Measurements from ENCODE around the gene MAN2C1. TPM values are rescaled to one million over a fixed set of nuclear protein-coding genes. Genes with fewer than 3 reads are reported as not detected.
A peak's percentile ranks its signal among the peaks of the same experiment; 100 is the strongest.

The MAN2C1 gene
- polyA plus RNA-seq, 3 donors, result 32.9 to 453 (median 42.9) TPM

GRCh38 chr15:75309711-75310110 is 58.7 kb downstream of the MAN2C1 start:
- Histone ChIP-seq H4K20me1 (ENCODE audit: insufficient read depth, low read length) (no peaks in the 10 kb centered on the region), H3K4me1 (ENCODE audit: control insufficient read depth in 1 of 2, insufficient read depth in 2 of 2, low read length in 2 of 2) (no peaks in the 10 kb centered on the region), H3K9ac (ENCODE audit: insufficient read depth, low read length, poor library complexity, severe bottlenecking) (no peak overlapping the region), H2AFZ (ENCODE audit: insufficient read depth, low read depth, low read length, poor library complexity, severe bottlenecking) (no peak overlapping the region), H3K4me3 (replicated peaks in 1 of 3; ENCODE audit: low read depth in 2 of 3, low read length in 3 of 3) (no peak overlapping the region), H3K27ac (ENCODE audit: low read depth in 1 of 2, low read length in 2 of 2) (no peak overlapping the region), H3K79me2 (ENCODE audit: insufficient read depth, low read length) (no peaks in the 10 kb centered on the region), H3K4me2 (replicated peaks; ENCODE audit: extremely low read depth, low read length, poor library complexity, severe bottlenecking) (no peak overlapping the region), H3K9me3 (replicated peaks in 1 of 2; ENCODE audit: control insufficient read depth in 1 of 2, insufficient read depth in 1 of 2, low read length in 2 of 2) (no peaks in the 10 kb centered on the region), H3K36me3 (replicated peaks in 1 of 2; ENCODE audit: control insufficient read depth in 1 of 2, insufficient read depth in 2 of 2, low read length in 2 of 2) (no peaks in the 10 kb centered on the region), H3K27me3 (ENCODE audit: control insufficient read depth in 2 of 2, insufficient read depth in 2 of 2, low read length in 2 of 2) (peaks cover 0 to 9% of the 10 kb centered on the region in 2 donors)
- no peak overlapping the region for H3K4me3 Mint-ChIP-seq
- no peaks in the 10 kb centered on the region for H3K36me3 Mint-ChIP-seq
- DNase-seq, result no peak
- intact Hi-C loops (cut with micrococcal nuclease), result loop anchor here (5.0 to 10.0 kb wide), 2 partner anchors 75 to 342 kb away; no protein-coding TSS in a partner anchor
- no peaks in the 10 kb centered on the region for H3K4me1 Mint-ChIP-seq
- H3K27ac Mint-ChIP-seq, result no peak overlapping the region
- peaks cover 3 to 18% (median 14%) of the 10 kb centered on the region in 3 donors for H3K27me3 Mint-ChIP-seq (ENCODE audit: low read depth in 3 of 3)
- TF ChIP-seq, protein P1, sequence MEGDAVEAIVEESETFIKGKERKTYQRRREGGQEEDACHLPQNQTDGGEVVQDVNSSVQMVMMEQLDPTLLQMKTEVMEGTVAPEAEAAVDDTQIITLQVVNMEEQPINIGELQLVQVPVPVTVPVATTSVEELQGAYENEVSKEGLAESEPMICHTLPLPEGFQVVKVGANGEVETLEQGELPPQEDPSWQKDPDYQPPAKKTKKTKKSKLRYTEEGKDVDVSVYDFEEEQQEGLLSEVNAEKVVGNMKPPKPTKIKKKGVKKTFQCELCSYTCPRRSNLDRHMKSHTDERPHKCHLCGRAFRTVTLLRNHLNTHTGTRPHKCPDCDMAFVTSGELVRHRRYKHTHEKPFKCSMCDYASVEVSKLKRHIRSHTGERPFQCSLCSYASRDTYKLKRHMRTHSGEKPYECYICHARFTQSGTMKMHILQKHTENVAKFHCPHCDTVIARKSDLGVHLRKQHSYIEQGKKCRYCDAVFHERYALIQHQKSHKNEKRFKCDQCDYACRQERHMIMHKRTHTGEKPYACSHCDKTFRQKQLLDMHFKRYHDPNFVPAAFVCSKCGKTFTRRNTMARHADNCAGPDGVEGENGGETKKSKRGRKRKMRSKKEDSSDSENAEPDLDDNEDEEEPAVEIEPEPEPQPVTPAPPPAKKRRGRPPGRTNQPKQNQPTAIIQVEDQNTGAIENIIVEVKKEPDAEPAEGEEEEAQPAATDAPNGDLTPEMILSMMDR (IDR thresholded peaks at IDR 0.05), result no peak
- peaks cover 0 to 2% (median 0%) of the 10 kb centered on the region in 7 donors for H3K9me3 Mint-ChIP-seq

GRCh38 chr15:75307778-75308390 is 60.5 kb downstream of the MAN2C1 start:
- Histone ChIP-seq H3K4me2 (replicated peaks; ENCODE audit: extremely low read depth, low read length, poor library complexity, severe bottlenecking) (no peak overlapping the region), H3K79me2 (ENCODE audit: insufficient read depth, low read length) (no peaks in the 10 kb centered on the region), H2AFZ (ENCODE audit: insufficient read depth, low read depth, low read length, poor library complexity, severe bottlenecking) (peak overlapping the region; percentile 11), H3K4me1 (ENCODE audit: control insufficient read depth in 1 of 2, insufficient read depth in 2 of 2, low read length in 2 of 2) (no peaks in the 10 kb centered on the region), H3K36me3 (replicated peaks in 1 of 2; ENCODE audit: control insufficient read depth in 1 of 2, insufficient read depth in 2 of 2, low read length in 2 of 2) (no peaks in the 10 kb centered on the region), H3K9me3 (replicated peaks in 1 of 2; ENCODE audit: control insufficient read depth in 1 of 2, insufficient read depth in 1 of 2, low read length in 2 of 2) (no peaks in the 10 kb centered on the region), H3K4me3 (replicated peaks in 1 of 3; ENCODE audit: low read depth in 2 of 3, low read length in 3 of 3) (no peak overlapping the region), H3K9ac (ENCODE audit: insufficient read depth, low read length, poor library complexity, severe bottlenecking) (no peak overlapping the region), H4K20me1 (ENCODE audit: insufficient read depth, low read length) (no peaks in the 10 kb centered on the region), H3K27ac (ENCODE audit: low read depth in 1 of 2, low read length in 2 of 2) (no peak overlapping the region), H3K27me3 (ENCODE audit: control insufficient read depth in 2 of 2, insufficient read depth in 2 of 2, low read length in 2 of 2) (peaks cover 0 to 9% of the 10 kb centered on the region in 2 donors)
- TF ChIP-seq, protein P1 (IDR thresholded peaks at IDR 0.05), result peak; percentile 16
- no peaks in the 10 kb centered on the region for H3K36me3 Mint-ChIP-seq
- H3K9me3 Mint-ChIP-seq, result no peaks in the 10 kb centered on the region
- peak overlapping the region in 1 of 7 donors; percentile 4 for H3K27ac Mint-ChIP-seq
- no peaks in the 10 kb centered on the region for H3K4me1 Mint-ChIP-seq
- no peak overlapping the region for H3K4me3 Mint-ChIP-seq
- intact Hi-C loops (cut with micrococcal nuclease), result loop anchor here (5.0 to 10.0 kb wide), 2 partner anchors 73 to 341 kb away; no protein-coding TSS in a partner anchor
- WGBS (ENCODE audit: insufficient coverage), result 51% methylated on average over 8 of the region's 15 CpGs
- H3K27me3 Mint-ChIP-seq (ENCODE audit: low read depth in 3 of 3), result peaks cover 1 to 25% (median 18%) of the 10 kb centered on the region in 3 donors
- DNase-seq, result peak in 1 of 3 donors; percentile 1

Data from CD14-positive monocyte (primary cell).